Tibial nerve (tissue), 4 donors: ENCODE data around the gene FTMT. TPM values are rescaled to one million over a fixed set of nuclear protein-coding genes. Genes with fewer than 3 reads are reported as not detected.
"Not testable (repeated sequence)": the region's sequence is repeated elsewhere in the genome, so short reads cannot be mapped to it uniquely, and the experiment has no call there.

ENCODE experiments used
- DNase-seq, 2 donors: peaks; one replicate each; pipeline ENCODE4 v3.0.0-alpha.2; 2019; ENCODE audit warnings: low spot score in 2 of 2
- H3K27ac ChIP-seq, 4 donors: fragments of 200-600 bp; sonication (generic) in 3 of 4; one replicate each; pipeline ENCODE4 v1.5.1; 2017 to 2019; ENCODE audit warnings: mild to moderate bottlenecking in 1 of 4
- H3K27me3 ChIP-seq, 2 donors: fragments of 200-600 bp; sonication (generic) in 1 of 2; one replicate each; pipeline versions ENCODE4 v1.5.1 to v1.6.0; 2017 to 2019
- H3K36me3 ChIP-seq, 3 donors: fragments of 200-600 bp; sonication (generic); one replicate each; pipeline ENCODE4 v1.5.1; 2018 to 2019
- H3K4me1 ChIP-seq, 4 donors: fragments of 200-600 bp; sonication (generic) in 3 of 4; one replicate each; pipeline ENCODE4 v1.5.1; 2017 to 2019
- H3K4me3 ChIP-seq, 4 donors: fragments of 200-600 bp; sonication (generic) in 3 of 4; one replicate each; pipeline ENCODE4 v1.5.1; 2017 to 2019; ENCODE audit warnings: mild to moderate bottlenecking in 1 of 4, moderate library complexity in 1 of 4
- H3K9me3 ChIP-seq, 4 donors: fragments of 200-600 bp; sonication (generic) in 3 of 4; one replicate each; pipeline ENCODE4 v1.5.1; 2017 to 2019
- CTCF ChIP-seq, 5 experiments: fragments of 200-600 bp in 3 of 5; fragments of 450-650 bp in 2 of 5; sonication (generic) in 3 of 5; IDR thresholded peaks; one replicate each; pipeline ENCODE4 v1.5.1; 2016 to 2019; ENCODE audit warnings: antibody characterized with exemption in 5 of 5, mild to moderate bottlenecking in 3 of 5, moderate library complexity in 2 of 5
- EP300 ChIP-seq, 2 donors: sonication (generic); formaldehyde crosslinking; IDR thresholded peaks; one replicate each; pipeline ENCODE4 v1.6.1; 2017; ENCODE audit warnings: antibody characterized with exemption in 2 of 2, mild to moderate bottlenecking in 1 of 2
- POLR2A ChIP-seq, 2 donors: fragments of 450-650 bp; IDR thresholded peaks; one replicate each; pipeline ENCODE4 v1.6.1; 2017; ENCODE audit warnings: antibody characterized with exemption in 2 of 2, mild to moderate bottlenecking in 2 of 2, moderate library complexity in 2 of 2
- WGBS, 2 donors: methylation state at CpG; one replicate each; pipeline ENCODE4 v1.1.5; 2018; 5-methylcytosine and 5-hydroxymethylcytosine counted together
- total RNA-seq, 4 donors: library from RNA; depleted of rRNA; stranded (reverse); fragments of >200 nt; gene quantifications; one replicate each; pipeline ENCODE4 v1.1.0, GENCODE V29; 2016

FTMT gene
- total RNA-seq = not detected

GRCh38 chr5:121851643-121852574 is at the start of gene FTMT:
FTMT (plus strand) TSS chr5:121851882; CDS start chr5:121851964, 82 bp downstream.
- no peaks in the 10 kb centered on the region for H3K4me1 ChIP-seq
- peaks cover 0 to 11% (median 0%) of the 10 kb centered on the region in 4 donors for H3K9me3 ChIP-seq
- H3K4me3 ChIP-seq = no peak within 1 kb of the TSS
- 97 to 98% methylated on average over 77 of the region's 77 CpGs for WGBS, 2 donors
- no peak for DNase-seq
- H3K27ac ChIP-seq = no peak within 1 kb of the TSS
- H3K36me3 ChIP-seq = no peaks in the 10 kb centered on the region
- TF ChIP-seq CTCF (IDR thresholded peaks at IDR 0.05) (no peak), POLR2A (IDR thresholded peaks at IDR 0.05) (no peak), EP300 (IDR thresholded peaks at IDR 0.05) (no peak)
- no peaks in the 10 kb centered on the region for H3K27me3 ChIP-seq

DNA sequence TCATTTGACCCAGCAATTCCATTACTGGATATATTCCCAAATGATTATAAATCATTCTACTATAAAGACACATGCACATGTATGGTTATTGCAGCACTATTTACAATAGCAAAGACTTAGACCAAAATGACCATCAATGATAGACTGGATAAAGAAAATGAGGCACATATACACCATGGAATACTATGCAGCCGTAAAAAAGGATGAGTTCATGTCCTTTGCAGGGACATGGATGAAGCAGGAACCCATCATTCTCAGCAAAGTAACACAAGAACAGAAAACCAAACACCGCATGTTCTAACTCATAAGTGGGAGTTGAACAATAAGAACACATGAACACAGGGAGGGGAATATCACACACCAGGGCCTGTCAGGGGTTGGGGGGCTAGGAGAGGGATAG is 46.4 kb upstream of the FTMT start:
- not testable (repeated sequence) for H3K4me1 ChIP-seq, DNase-seq, H3K27me3 ChIP-seq, H3K9me3 ChIP-seq, H3K27ac ChIP-seq, H3K4me3 ChIP-seq, H3K36me3 ChIP-seq
- 92 to 93% methylated on average over 2 of the region's 2 CpGs for WGBS, 2 donors

GRCh38 chr5:121805911-121806310 is 45.8 kb upstream of the FTMT start:
- 68 to 72% methylated on average over 4 of the region's 4 CpGs for WGBS, 2 donors
- no peaks in the 10 kb centered on the region for H3K4me1 ChIP-seq
- TF ChIP-seq POLR2A (IDR thresholded peaks at IDR 0.05) = no peak
- no peak for TF ChIP-seq CTCF (IDR thresholded peaks at IDR 0.05)
- TF ChIP-seq EP300 (IDR thresholded peaks at IDR 0.05) = no peak
- no peak overlapping the region for H3K27ac ChIP-seq
- no peaks in the 10 kb centered on the region for H3K27me3 ChIP-seq
- no peak for DNase-seq
- no peaks in the 10 kb centered on the region for H3K36me3 ChIP-seq
- H3K4me3 ChIP-seq = no peak overlapping the region
- H3K9me3 ChIP-seq = peaks cover 0 to 6% (median 0%) of the 10 kb centered on the region in 4 donors

- DNase-seq = no peak
- Histone ChIP-seq H3K27me3 (no peaks in the 10 kb centered on the region), H3K4me1 (no peaks in the 10 kb centered on the region), H3K27ac (no peak overlapping the region), H3K4me3 (no peak overlapping the region), H3K36me3 (no peaks in the 10 kb centered on the region), H3K9me3 (no peaks in the 10 kb centered on the region)
- no peak for TF ChIP-seq EP300 (IDR thresholded peaks at IDR 0.05)
- TF ChIP-seq POLR2A (IDR thresholded peaks at IDR 0.05) = no peak
- TF ChIP-seq CTCF (IDR thresholded peaks at IDR 0.05) = no peak
These were observed 35.5 kb upstream of the FTMT start for GRCh38 chr5:121816164-121816563.

DNA sequence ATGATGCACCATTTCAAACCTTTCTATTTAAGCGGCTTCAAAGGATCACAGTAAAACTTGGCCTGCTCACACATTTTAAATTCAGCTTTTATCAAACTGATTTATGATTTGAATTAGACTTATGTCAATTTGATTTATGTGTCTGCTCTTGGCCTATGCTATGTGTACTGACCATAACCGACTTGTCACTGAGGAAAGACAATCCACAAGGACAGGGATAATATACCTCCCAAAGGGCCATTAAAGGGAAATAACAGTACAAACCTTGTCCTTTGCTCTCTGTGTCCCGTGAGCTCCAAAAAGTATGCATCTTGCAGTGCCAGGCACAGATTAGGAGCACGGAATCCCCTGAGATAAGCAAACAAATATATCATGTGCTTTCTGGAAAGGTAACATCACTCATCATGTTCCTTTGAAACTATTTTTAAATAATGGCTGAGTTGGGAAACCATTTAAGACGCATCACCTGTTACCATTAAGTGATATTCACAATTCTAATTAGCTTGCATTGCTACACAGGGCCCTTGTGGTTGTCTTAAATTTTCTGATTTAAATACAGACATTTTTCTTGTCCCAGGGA is 31.9 kb upstream of the FTMT start:
- no peak for TF ChIP-seq EP300 (IDR thresholded peaks at IDR 0.05)
- no peak for TF ChIP-seq CTCF (IDR thresholded peaks at IDR 0.05)
- TF ChIP-seq POLR2A (IDR thresholded peaks at IDR 0.05) = no peak
- Histone ChIP-seq H3K36me3 (no peaks in the 10 kb centered on the region), H3K4me1 (no peaks in the 10 kb centered on the region), H3K4me3 (no peak overlapping the region), H3K27ac (no peak overlapping the region), H3K27me3 (no peaks in the 10 kb centered on the region), H3K9me3 (peaks cover 0 to 6% (median 0%) of the 10 kb centered on the region in 4 donors)
- DNase-seq = no peak
- 72% methylated on average over 5 of the region's 5 CpGs for WGBS, 2 donors
